NCI-H2107 treated with DMSO at 0.1 percent for 48 hours (cell line): ENCODE data around the gene GALR1.

Source experiments
- DNase-seq: peaks from one replicate; lab custom pipeline; 2025; ENCODE audit not compliant: unreplicated experiment; lab: John Stamatoyannopoulos, UW

The GALR1 gene

DNA sequence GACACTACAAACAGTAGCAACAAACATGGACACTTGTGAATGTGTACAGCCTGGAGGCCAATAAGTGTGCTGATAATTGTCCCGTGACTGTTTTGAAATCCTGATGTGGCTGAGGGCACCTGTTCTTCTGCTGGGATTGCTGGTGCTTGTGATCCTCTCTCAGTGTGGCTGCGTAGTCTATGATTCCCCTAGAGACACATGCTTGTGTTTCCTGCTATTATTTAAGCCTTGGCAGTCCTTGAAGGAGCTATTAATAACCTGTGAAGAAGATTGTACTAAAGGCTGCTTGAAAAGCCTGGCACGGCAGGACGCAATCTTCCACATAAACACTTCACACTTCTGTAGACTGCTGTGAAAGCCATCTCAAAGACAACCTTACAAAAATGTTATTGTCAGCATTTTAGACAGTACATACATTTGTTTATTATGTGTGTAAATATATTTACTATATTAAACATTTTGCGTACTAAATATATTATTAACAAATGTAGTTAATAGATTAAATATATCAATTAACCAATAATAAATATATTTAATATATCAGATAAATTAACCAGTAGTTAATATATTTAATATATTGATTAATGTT lies 71.4 kb downstream of the GALR1 start:
- peak; percentile 96 for DNase-seq

DNA sequence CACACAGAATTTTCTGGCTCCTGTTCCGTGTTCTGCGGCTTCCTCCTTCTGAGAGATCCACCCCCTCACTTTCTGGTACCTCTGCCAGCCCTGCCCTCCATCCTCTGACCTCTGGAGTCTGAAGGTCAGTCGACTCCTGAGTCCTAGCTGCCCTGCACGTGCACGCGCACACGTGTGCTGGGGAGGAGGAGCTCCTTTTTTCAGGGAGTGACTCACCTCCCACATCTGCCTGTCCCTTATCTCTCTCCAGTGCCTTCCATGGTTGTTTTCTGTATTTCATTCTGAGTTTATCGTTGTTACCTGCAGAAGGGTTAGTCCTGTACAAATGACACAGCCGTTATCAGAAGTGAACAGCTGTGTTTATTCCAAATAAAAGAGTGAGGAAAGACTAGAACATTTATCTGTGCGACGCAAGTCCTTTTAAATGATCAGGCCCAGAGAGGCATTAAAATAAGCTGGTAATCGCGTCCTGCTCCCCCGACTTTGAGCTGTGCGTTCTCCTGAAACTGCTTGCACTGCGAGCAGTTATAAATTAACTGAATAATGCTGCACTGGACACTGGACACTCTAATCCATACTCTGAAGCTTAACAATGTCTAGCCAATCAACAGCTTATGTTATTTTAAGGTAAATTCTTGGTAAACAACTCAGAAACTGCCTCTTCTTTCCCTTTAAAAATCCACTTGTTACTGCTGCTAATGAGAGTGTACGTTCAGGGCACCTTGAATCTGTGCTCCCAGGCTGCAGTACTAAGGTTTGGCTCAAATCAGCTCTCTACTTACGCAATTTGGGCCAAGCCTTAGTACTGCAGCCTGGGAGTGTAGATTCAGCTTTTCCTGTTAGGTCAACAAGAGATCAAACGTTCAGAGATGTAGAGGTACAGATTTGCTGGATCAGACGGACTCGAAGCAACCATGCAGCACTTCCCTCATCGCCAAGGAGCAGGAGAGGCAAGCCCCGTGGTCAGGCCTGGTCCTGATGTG lies 72.5 kb downstream of the GALR1 start:
- no peak for DNase-seq

DNA sequence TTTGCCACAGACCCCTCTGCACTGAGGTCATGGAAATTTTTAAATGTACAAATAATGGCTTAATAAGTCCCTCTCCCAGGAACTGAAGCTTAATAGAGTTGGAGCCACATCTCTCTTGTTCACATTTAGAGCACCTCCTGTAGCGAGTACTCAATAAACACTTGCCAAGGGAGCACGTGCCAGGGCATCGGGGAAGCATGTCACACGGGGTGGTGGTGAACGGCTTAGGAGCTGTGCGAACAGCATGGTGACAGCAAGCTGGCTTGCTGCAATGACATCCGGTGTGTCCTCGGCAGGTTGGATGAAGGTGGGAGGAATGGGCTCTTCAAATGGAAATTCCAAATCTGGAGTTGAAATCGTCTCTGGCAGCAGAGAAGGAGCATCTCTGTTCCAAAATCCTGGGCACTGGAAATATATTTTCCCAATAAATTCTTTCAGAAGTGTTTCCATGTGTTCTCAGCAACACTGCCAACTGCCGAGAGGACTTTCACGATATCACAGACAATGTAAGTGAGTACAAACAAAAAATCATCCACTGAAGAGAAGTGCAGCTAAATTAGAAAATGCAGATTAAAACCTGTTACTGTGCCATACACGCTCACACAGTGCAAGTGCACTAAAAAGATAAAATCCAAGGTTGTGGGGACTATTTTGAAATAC lies 74.1 kb downstream of the GALR1 start:
- no peak for DNase-seq
